HepG2 (cell line): ENCODE data around the gene SLC45A1.

Source experiments
- KDM1A ChIP-seq: IDR thresholded peaks from 2 replicates; pipeline ENCODE4 v1.6.1; 2016; ENCODE audit warnings: missing compliant biosample characterization
- MXI1 ChIP-seq: IDR thresholded peaks from 3 replicates; pipeline ENCODE4 v1.6.1; 2012; ENCODE audit warnings: low read depth, low read length, inconsistent platforms, borderline replicate concordance
- POLR2A ChIP-seq, 2 experiments: IDR thresholded peaks; 2 replicates each; pipeline ENCODE4 v1.6.1; 2011; ENCODE audit warnings: low read depth in 2 of 2, low read length in 2 of 2, mild to moderate bottlenecking in 1 of 2, moderate library complexity in 1 of 2; ENCODE audit not compliant: insufficient read depth in 1 of 2
- USF2 ChIP-seq, 2 experiments: sonication (generic) in 1 of 2; formaldehyde crosslinking in 1 of 2; IDR thresholded peaks; 2 replicates each; pipeline versions ENCODE4 v1.5.1 to v1.6.1; 2011 to 2020; ENCODE audit warnings: borderline replicate concordance in 1 of 2, low read depth in 1 of 2, low read length in 1 of 2, mild to moderate bottlenecking in 1 of 2, missing genetic modification reagents in 1 of 2, moderate library complexity in 1 of 2
- ZFAT ChIP-seq: sonication (generic); formaldehyde crosslinking; conservative IDR thresholded peaks from 2 replicates; pipeline ENCODE4 v1.8.1; 2023; ENCODE audit warnings: missing genetic modification reagents, inconsistent platforms
- ZNF121 ChIP-seq: sonication (generic); formaldehyde crosslinking; IDR thresholded peaks from 2 replicates; pipeline ENCODE4 v1.5.0; 2020; ENCODE audit warnings: mild to moderate bottlenecking, missing genetic modification reagents
- ZNF768 ChIP-seq: sonication (generic); formaldehyde crosslinking; IDR thresholded peaks from 2 replicates; pipeline ENCODE4 v1.4.0; 2020; ENCODE audit warnings: missing genetic modification reagents
- TF ChIP-seq, protein P1 (sequence below): sonication (generic); formaldehyde crosslinking; IDR thresholded peaks from 2 replicates; pipeline ENCODE4 v1.5.0; 2020; ENCODE audit warnings: mild to moderate bottlenecking, missing genetic modification reagents, moderate library complexity
- TF ChIP-seq, protein P2 (sequence below): sonication (generic); formaldehyde crosslinking; IDR thresholded peaks from 2 replicates; pipeline ENCODE4 v1.8.1; 2023; ENCODE audit warnings: mild to moderate bottlenecking, missing genetic modification reagents
- TF ChIP-seq, protein P3 (sequence below): sonication (generic); formaldehyde crosslinking; IDR thresholded peaks from 2 replicates; pipeline ENCODE4 v1.4.0; 2020; ENCODE audit warnings: mild to moderate bottlenecking, missing genetic modification reagents, borderline replicate concordance

GRCh38 chr1:8276173-8276914, 41.6 kb upstream of the SLC45A1 start:
- TF ChIP-seq ZNF768 (CRISPR knock-in tag) (no peak), POLR2A (IDR thresholded peaks at IDR 0.05; ENCODE audit: insufficient read depth in 1 of 2, low read depth in 2 of 2, low read length in 2 of 2) (no peak), KDM1A (CRISPR knock-in tag) (no peak), ZFAT (CRISPR knock-in tag) (no peak), ZNF121 (CRISPR knock-in tag) (no peak), USF2 (IDR thresholded peaks at IDR 0.05; ENCODE audit: low read depth, low read length) (no peak), USF2 (CRISPR knock-in tag; IDR thresholded peaks at IDR 0.05; ENCODE audit: borderline replicate concordance) (no peak), MXI1 (no peak)
- TF ChIP-seq, protein P1, sequence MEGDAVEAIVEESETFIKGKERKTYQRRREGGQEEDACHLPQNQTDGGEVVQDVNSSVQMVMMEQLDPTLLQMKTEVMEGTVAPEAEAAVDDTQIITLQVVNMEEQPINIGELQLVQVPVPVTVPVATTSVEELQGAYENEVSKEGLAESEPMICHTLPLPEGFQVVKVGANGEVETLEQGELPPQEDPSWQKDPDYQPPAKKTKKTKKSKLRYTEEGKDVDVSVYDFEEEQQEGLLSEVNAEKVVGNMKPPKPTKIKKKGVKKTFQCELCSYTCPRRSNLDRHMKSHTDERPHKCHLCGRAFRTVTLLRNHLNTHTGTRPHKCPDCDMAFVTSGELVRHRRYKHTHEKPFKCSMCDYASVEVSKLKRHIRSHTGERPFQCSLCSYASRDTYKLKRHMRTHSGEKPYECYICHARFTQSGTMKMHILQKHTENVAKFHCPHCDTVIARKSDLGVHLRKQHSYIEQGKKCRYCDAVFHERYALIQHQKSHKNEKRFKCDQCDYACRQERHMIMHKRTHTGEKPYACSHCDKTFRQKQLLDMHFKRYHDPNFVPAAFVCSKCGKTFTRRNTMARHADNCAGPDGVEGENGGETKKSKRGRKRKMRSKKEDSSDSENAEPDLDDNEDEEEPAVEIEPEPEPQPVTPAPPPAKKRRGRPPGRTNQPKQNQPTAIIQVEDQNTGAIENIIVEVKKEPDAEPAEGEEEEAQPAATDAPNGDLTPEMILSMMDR (CRISPR knock-in tag), result no peak
- TF ChIP-seq, protein P2, sequence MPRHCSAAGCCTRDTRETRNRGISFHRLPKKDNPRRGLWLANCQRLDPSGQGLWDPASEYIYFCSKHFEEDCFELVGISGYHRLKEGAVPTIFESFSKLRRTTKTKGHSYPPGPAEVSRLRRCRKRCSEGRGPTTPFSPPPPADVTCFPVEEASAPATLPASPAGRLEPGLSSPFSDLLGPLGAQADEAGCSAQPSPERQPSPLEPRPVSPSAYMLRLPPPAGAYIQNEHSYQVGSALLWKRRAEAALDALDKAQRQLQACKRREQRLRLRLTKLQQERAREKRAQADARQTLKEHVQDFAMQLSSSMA, result no peak
- TF ChIP-seq, protein P3, sequence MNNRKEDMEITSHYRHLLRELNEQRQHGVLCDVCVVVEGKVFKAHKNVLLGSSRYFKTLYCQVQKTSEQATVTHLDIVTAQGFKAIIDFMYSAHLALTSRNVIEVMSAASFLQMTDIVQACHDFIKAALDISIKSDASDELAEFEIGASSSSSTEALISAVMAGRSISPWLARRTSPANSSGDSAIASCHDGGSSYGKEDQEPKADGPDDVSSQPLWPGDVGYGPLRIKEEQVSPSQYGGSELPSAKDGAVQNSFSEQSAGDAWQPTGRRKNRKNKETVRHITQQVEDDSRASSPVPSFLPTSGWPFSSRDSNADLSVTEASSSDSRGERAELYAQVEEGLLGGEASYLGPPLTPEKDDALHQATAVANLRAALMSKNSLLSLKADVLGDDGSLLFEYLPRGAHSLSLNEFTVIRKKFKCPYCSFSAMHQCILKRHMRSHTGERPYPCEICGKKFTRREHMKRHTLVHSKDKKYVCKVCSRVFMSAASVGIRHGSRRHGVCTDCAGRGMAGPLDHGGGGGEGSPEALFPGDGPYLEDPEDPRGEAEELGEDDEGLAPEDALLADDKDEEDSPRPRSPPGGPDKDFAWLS (CRISPR knock-in tag), result no peak
